GM12878 (cell line): Measurements from ENCODE around the gene DOK4.

Experiments
- GATAD2B ChIP-seq: fragments of 450-650 bp; conservative IDR thresholded peaks from 2 replicates; pipeline ENCODE4 v1.6.1; 2017; ENCODE audit warnings: low read depth, mild to moderate bottlenecking, moderate library complexity
- RFX5 ChIP-seq: IDR thresholded peaks from 2 replicates; pipeline ENCODE4 v1.6.1; 2011; ENCODE audit warnings: low read depth, low read length, improper control_type of control experiment
- SIN3A ChIP-seq: IDR thresholded peaks from 2 replicates; pipeline ENCODE4 v1.6.1; 2012; ENCODE audit warnings: low read depth, low read length, improper control_type of control experiment
- SP1 ChIP-seq: IDR thresholded peaks from one replicate; pipeline ENCODE4 v1.6.1; 2011; ENCODE audit warnings: low read depth, low read length
- STAT3 ChIP-seq: IDR thresholded peaks from 2 replicates; pipeline ENCODE4 v1.6.1; 2011; ENCODE audit warnings: low read depth, low read length, improper control_type of control experiment
- TCF12 ChIP-seq: IDR thresholded peaks from 2 replicates; pipeline ENCODE4 v1.6.1; 2011; ENCODE audit warnings: low read depth, mild to moderate bottlenecking, low read length
- TF ChIP-seq, protein P1 (sequence below): IDR thresholded peaks from 2 replicates; pipeline ENCODE4 v1.6.1; 2012; ENCODE audit warnings: low read depth, low read length, improper control_type of control experiment

- no peak for TF ChIP-seq RFX5
- no peak for TF ChIP-seq SP1
- TF ChIP-seq STAT3: no peak
- TF ChIP-seq SIN3A: no peak
- TF ChIP-seq GATAD2B: no peak
- TF ChIP-seq TCF12: no peak
- TF ChIP-seq, protein P1, sequence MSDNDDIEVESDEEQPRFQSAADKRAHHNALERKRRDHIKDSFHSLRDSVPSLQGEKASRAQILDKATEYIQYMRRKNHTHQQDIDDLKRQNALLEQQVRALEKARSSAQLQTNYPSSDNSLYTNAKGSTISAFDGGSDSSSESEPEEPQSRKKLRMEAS: no peak
Measured at GRCh38 chr16:57531635-57532265, 45.5 kb upstream of the DOK4 start.
